Nephron (organoid): ENCODE results near the gene NPY4R.
A peak's percentile ranks its signal among the peaks of the same experiment; 100 is the strongest.
"Not testable (repeated sequence)": the region's sequence is repeated elsewhere in the genome, so short reads cannot be mapped to it uniquely, and the experiment has no call there.

Experiments used
- H3K27ac Mint-ChIP-seq, 3 experiments: 2 replicates each; pipeline ENCODE4 v1.8.0; 2020; ENCODE audit warnings: mixed read lengths in 3 of 3, mild to moderate bottlenecking in 2 of 3, moderate library complexity in 1 of 3
- H3K27me3 Mint-ChIP-seq: 2 replicates; pipeline ENCODE4 v1.8.0; 2021; ENCODE audit warnings: low read depth, mild to moderate bottlenecking, moderate library complexity, mixed read lengths
- H3K36me3 Mint-ChIP-seq: 2 replicates; pipeline ENCODE4 v1.8.0; 2020; ENCODE audit warnings: low read depth, mixed read lengths
- H3K4me1 Mint-ChIP-seq: 2 replicates; pipeline ENCODE4 v1.8.0; 2020; ENCODE audit warnings: mixed read lengths
- H3K4me3 Mint-ChIP-seq, 3 experiments: 2 replicates each; pipeline ENCODE4 v1.8.0; 2020; ENCODE audit warnings: mild to moderate bottlenecking in 3 of 3, mixed read lengths in 3 of 3, moderate library complexity in 2 of 3
- H3K9me3 Mint-ChIP-seq: 2 replicates; pipeline ENCODE4 v1.8.0; 2020; ENCODE audit warnings: mixed read lengths

Gene NPY4R

DNA sequence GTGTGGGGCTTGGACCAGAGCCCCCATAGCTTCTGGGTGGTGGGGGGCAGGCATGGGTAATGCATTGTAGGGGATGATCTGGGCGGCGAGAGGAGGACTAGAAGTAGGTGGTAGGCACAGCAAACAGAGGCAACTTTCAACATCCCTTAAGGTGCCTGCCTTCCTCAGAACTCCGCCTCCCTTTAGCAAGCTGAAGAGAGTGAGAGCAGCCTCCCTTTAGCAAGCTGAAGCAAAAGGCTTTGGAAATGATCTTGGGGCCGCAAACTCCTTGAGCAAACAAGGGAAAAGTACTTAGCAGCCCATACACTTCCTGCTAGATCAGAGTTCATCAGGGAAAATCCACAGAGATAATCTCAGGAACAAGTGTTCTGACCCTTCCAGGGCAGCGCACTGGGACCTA is 18.3 kb downstream of the NPY4R start:
- H3K4me3 Mint-ChIP-seq, H3K27me3 Mint-ChIP-seq, H3K27ac Mint-ChIP-seq, H3K4me1 Mint-ChIP-seq, H3K36me3 Mint-ChIP-seq, H3K9me3 Mint-ChIP-seq: not testable (repeated sequence)

DNA sequence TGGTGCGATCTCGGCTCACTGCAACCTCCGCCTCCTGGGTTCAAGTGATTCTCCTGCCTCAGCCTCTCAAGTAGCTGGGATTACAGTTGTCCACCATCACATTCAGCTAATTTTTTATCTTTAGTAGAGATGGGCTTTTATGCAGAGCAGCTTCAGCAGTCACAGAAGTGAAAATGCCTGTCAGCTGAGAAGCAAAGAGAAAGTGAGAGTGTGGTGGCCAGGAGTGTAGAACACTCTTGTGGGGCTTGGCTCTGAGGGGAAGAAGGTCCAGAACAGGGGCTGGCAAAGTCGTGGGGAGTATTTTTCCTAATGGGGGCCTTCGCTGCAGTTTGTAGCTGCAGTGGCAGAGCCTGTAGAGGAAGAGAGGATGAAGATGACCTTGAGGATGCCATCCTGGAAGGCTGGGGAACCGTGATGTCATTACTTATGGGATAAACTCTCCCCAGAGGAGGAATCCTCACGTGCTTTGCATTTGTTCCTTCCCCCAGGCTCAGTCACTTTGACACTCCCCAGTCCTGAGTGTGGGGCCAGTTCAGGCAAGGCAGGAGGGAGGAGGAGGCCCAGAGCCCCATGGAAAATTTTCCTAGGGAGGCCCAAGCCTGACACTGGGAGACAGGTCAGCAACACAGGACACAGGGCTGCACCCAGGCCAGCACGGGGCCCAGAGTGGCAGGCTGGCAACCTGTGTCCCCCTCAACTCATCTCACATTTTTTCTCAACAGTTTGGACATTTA is 20.2 kb downstream of the NPY4R start:
- not testable (repeated sequence) for H3K27ac Mint-ChIP-seq, H3K4me3 Mint-ChIP-seq, H3K36me3 Mint-ChIP-seq, H3K9me3 Mint-ChIP-seq, H3K27me3 Mint-ChIP-seq, H3K4me1 Mint-ChIP-seq

DNA sequence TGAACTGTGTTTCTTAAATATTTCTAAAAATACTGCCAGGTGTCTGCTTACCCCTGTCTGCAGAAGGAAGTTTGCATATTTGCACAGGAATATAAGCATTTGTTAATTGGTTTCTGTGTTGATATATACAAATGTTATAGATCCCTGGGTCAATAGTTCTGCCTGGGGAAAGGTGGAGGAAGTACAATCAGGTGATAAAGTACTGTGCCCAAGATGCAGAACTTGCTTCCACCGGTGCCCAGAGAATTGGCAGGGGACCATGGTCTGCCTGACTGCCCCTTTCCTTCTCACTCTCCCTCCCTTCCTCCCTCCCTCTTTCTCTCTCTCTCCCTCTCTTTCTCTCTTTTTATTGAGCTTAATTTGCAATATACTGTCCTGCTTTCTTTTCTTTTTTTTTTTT is 22.3 kb downstream of the NPY4R start:
- H3K27me3 Mint-ChIP-seq, H3K4me1 Mint-ChIP-seq, H3K9me3 Mint-ChIP-seq, H3K4me3 Mint-ChIP-seq, H3K27ac Mint-ChIP-seq, H3K36me3 Mint-ChIP-seq: not testable (repeated sequence)

GRCh38 chr10:46442706-46443275 is 23.0 kb downstream of the NPY4R start:
- not testable (repeated sequence) for H3K36me3 Mint-ChIP-seq, H3K9me3 Mint-ChIP-seq, H3K4me1 Mint-ChIP-seq, H3K27me3 Mint-ChIP-seq, H3K27ac Mint-ChIP-seq, H3K4me3 Mint-ChIP-seq

- H3K4me1 Mint-ChIP-seq, H3K9me3 Mint-ChIP-seq, H3K4me3 Mint-ChIP-seq, H3K36me3 Mint-ChIP-seq, H3K27ac Mint-ChIP-seq, H3K27me3 Mint-ChIP-seq: not testable (repeated sequence)
Observed at GRCh38 chr10:46441837-46442278, 23.9 kb downstream of the NPY4R start.

GRCh38 chr10:46440942-46441341 is 24.8 kb downstream of the NPY4R start:
- H3K27ac Mint-ChIP-seq, H3K9me3 Mint-ChIP-seq, H3K27me3 Mint-ChIP-seq, H3K4me1 Mint-ChIP-seq, H3K4me3 Mint-ChIP-seq, H3K36me3 Mint-ChIP-seq: not testable (repeated sequence)

DNA sequence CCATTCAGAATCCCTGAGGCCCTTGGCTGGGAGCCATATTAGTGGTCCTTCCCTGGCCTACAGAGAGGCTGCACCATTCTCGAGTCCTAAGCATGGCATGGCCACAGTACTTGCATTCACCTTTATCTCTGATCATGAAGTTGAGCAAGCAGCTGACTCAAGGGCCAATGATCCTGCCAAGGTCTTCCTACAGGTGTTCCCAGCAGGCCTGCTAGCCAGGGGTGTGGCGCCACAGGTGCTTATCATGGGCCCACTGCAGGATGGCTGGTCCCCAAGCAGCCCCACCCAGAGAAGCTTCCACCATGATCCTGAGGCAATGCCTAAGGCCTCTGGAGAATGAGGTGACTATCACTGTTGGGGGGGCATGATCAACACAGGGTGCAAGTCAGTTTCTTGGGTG is 42.2 kb downstream of the NPY4R start:
- not testable (repeated sequence) for H3K4me3 Mint-ChIP-seq

DNA sequence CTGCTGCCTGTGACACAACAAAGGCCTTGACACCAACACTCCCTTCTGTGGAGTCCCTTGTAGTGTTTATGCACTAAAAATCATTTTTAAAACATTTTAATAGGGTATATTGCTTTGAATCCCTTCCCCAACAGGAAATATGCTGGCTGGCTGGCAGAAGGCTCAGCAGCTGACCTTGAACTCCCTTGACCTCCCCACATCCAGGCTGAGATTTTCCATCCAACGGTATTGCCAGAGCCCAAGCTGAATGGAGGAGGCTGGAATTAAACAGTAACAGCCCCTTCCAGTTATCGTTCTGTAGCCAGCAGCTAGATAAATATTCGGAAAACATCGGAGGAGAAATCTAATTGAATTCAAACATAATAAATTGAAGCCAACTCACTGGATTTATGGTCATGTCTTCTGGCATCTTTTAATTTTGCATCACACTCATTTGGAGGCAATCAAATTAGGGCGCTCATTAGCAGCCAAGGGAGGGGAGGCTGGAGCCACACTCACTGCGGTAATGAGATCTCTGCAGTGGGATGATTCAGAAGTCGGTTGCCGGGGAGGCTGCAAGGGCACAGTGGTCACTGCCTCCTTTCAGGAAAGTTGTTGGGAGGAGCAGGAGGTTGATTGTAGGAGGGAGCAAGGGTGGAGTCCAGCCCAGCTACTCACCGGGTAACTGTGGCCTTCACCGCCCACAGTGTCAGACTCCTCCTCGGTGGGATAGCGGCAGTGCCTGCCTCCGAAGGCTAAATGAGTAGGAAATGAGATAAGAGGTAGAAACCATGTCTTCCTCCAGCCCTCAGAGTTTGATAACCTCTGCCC is 46.0 kb downstream of the NPY4R start:
- not testable (repeated sequence) for H3K9me3 Mint-ChIP-seq, H3K4me1 Mint-ChIP-seq, H3K27me3 Mint-ChIP-seq, H3K4me3 Mint-ChIP-seq, H3K27ac Mint-ChIP-seq, H3K36me3 Mint-ChIP-seq

More for the DNA sequence above, 42.2 kb downstream of the NPY4R start:
- H3K27me3 Mint-ChIP-seq, H3K36me3 Mint-ChIP-seq, H3K4me1 Mint-ChIP-seq, H3K27ac Mint-ChIP-seq, H3K9me3 Mint-ChIP-seq: not testable (repeated sequence)

DNA sequence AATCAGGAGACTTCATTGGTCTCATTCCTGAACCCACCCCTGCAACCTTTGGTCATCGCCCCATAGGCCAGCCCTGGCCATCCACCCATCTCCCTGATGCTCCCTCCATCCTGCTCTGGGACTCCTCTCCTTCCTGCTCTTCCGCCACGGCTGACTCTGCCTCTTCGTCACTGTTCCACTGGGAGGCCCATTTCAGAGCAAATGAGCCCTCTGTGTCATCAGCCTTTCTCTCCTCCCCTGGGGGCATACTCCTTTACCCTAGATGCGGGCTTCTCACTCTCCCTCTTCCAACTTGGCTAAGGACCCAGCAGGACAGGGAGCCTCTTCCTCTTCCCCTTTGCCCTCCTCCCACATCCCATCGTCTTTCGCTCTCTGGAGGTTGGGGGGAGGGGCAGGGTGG is 47.5 kb downstream of the NPY4R start:
- H3K36me3 Mint-ChIP-seq, H3K4me3 Mint-ChIP-seq, H3K4me1 Mint-ChIP-seq, H3K9me3 Mint-ChIP-seq, H3K27me3 Mint-ChIP-seq: not testable (repeated sequence)
- peak overlapping the region in 1 of 3 experiments; percentile 46 for H3K27ac Mint-ChIP-seq

GRCh38 chr10:46415291-46415690 is 50.5 kb downstream of the NPY4R start:
- not testable (repeated sequence) for H3K9me3 Mint-ChIP-seq, H3K4me3 Mint-ChIP-seq, H3K27me3 Mint-ChIP-seq

GRCh38 chr10:46412665-46413064 is 53.1 kb downstream of the NPY4R start:
- H3K27me3 Mint-ChIP-seq, H3K27ac Mint-ChIP-seq, H3K36me3 Mint-ChIP-seq, H3K4me1 Mint-ChIP-seq, H3K9me3 Mint-ChIP-seq, H3K4me3 Mint-ChIP-seq: not testable (repeated sequence)

More at GRCh38 chr10:46415291-46415690, 50.5 kb downstream of the NPY4R start:
- not testable (repeated sequence) for H3K36me3 Mint-ChIP-seq, H3K27ac Mint-ChIP-seq, H3K4me1 Mint-ChIP-seq

GRCh38 chr10:46411123-46411522 is 54.6 kb downstream of the NPY4R start:
- not testable (repeated sequence) for H3K27ac Mint-ChIP-seq, H3K9me3 Mint-ChIP-seq, H3K4me1 Mint-ChIP-seq, H3K4me3 Mint-ChIP-seq, H3K27me3 Mint-ChIP-seq, H3K36me3 Mint-ChIP-seq
